ENCODE results near the gene ZCCHC3.
A peak's percentile ranks its signal among the peaks of the same experiment; 100 is the strongest.

The ZCCHC3 gene

GRCh38 chr20:273884-274283, 23.5 kb upstream of the ZCCHC3 start:
- ATAC-seq: no peak
- Mint-ChIP-seq H3K27ac (no peak overlapping the region), H3K4me1 (peaks cover 5% of the 10 kb centered on the region), H3K4me3 (no peak overlapping the region), H3K27me3 (no peaks in the 10 kb centered on the region), H3K9me3 (peaks cover 2% of the 10 kb centered on the region), H3K36me3 (peaks cover 18% of the 10 kb centered on the region)

GRCh38 chr20:275791-276190, 21.6 kb upstream of the ZCCHC3 start:
- Mint-ChIP-seq H3K4me1 (peaks cover 5% of the 10 kb centered on the region), H3K4me3 (no peak overlapping the region), H3K9me3 (peaks cover 2% of the 10 kb centered on the region), H3K27me3 (no peaks in the 10 kb centered on the region), H3K27ac (no peak overlapping the region), H3K36me3 (peaks cover 18% of the 10 kb centered on the region)
- ATAC-seq: no peak

GRCh38 chr20:276620-277495, 20.5 kb upstream of the ZCCHC3 start:
- H3K27ac Mint-ChIP-seq: no peak overlapping the region
- no peak for ATAC-seq
- peaks cover 18% of the 10 kb centered on the region for H3K36me3 Mint-ChIP-seq
- no peak overlapping the region for H3K4me3 Mint-ChIP-seq
- H3K4me1 Mint-ChIP-seq: peaks cover 5% of the 10 kb centered on the region
- no peaks in the 10 kb centered on the region for H3K27me3 Mint-ChIP-seq
- peaks cover 2% of the 10 kb centered on the region for H3K9me3 Mint-ChIP-seq

GRCh38 chr20:277496-277781, 19.9 kb upstream of the ZCCHC3 start:
- Mint-ChIP-seq H3K27ac (no peak overlapping the region), H3K36me3 (peaks cover 18% of the 10 kb centered on the region)

GRCh38 chr20:278181-278580, 19.2 kb upstream of the ZCCHC3 start:
- Mint-ChIP-seq H3K9me3 (peaks cover 2% of the 10 kb centered on the region), H3K4me1 (peaks cover 5% of the 10 kb centered on the region), H3K27ac (no peak overlapping the region), H3K36me3 (peaks cover 18% of the 10 kb centered on the region), H3K27me3 (no peaks in the 10 kb centered on the region), H3K4me3 (no peak overlapping the region)
- ATAC-seq: no peak

More at GRCh38 chr20:277496-277781, 19.9 kb upstream of the ZCCHC3 start:
- Mint-ChIP-seq H3K4me1 (peaks cover 5% of the 10 kb centered on the region), H3K27me3 (no peaks in the 10 kb centered on the region), H3K9me3 (peaks cover 2% of the 10 kb centered on the region), H3K4me3 (no peak overlapping the region)
- ATAC-seq: no peak

- Mint-ChIP-seq H3K27ac (no peak overlapping the region), H3K4me3 (peak overlapping the region; percentile 58), H3K36me3 (peaks cover 22% of the 10 kb centered on the region), H3K27me3 (no peaks in the 10 kb centered on the region), H3K4me1 (peaks cover 5% of the 10 kb centered on the region), H3K9me3 (peaks cover 2% of the 10 kb centered on the region)
- ATAC-seq: peak; percentile 60
These were observed 18.5 kb upstream of the ZCCHC3 start for GRCh38 chr20:278607-279571.

GRCh38 chr20:284172-284571, 13.2 kb upstream of the ZCCHC3 start:
- H3K27me3 Mint-ChIP-seq: no peaks in the 10 kb centered on the region
- H3K4me1 Mint-ChIP-seq: peaks cover 4% of the 10 kb centered on the region
- H3K27ac Mint-ChIP-seq: no peak overlapping the region
- no peaks in the 10 kb centered on the region for H3K9me3 Mint-ChIP-seq
- no peak for ATAC-seq
- peaks cover 6% of the 10 kb centered on the region for H3K36me3 Mint-ChIP-seq
- H3K4me3 Mint-ChIP-seq: no peak overlapping the region

- no peaks in the 10 kb centered on the region for H3K27me3 Mint-ChIP-seq
These were observed 10.9 kb upstream of the ZCCHC3 start for GRCh38 chr20:286508-286907.

GRCh38 chr20:288956-289692, 8.2 kb upstream of the ZCCHC3 start:
- Mint-ChIP-seq H3K27me3 (no peaks in the 10 kb centered on the region), H3K9me3 (no peaks in the 10 kb centered on the region), H3K4me1 (peaks cover 14% of the 10 kb centered on the region), H3K27ac (no peak overlapping the region), H3K4me3 (no peak overlapping the region), H3K36me3 (no peaks in the 10 kb centered on the region)
- no peak for ATAC-seq

More at GRCh38 chr20:286508-286907, 10.9 kb upstream of the ZCCHC3 start:
- H3K27ac Mint-ChIP-seq: no peak overlapping the region
- peaks cover 6% of the 10 kb centered on the region for H3K36me3 Mint-ChIP-seq
- ATAC-seq: no peak
- no peak overlapping the region for H3K4me3 Mint-ChIP-seq
- no peaks in the 10 kb centered on the region for H3K9me3 Mint-ChIP-seq
- H3K4me1 Mint-ChIP-seq: peaks cover 14% of the 10 kb centered on the region

- no peak for ATAC-seq
- H3K27me3 Mint-ChIP-seq: no peaks in the 10 kb centered on the region
- no peak overlapping the region for H3K4me3 Mint-ChIP-seq
- no peaks in the 10 kb centered on the region for H3K36me3 Mint-ChIP-seq
- no peak overlapping the region for H3K27ac Mint-ChIP-seq
- peaks cover 14% of the 10 kb centered on the region for H3K4me1 Mint-ChIP-seq
- no peaks in the 10 kb centered on the region for H3K9me3 Mint-ChIP-seq
These were observed 7.7 kb upstream of the ZCCHC3 start for GRCh38 chr20:289693-290083.

GRCh38 chr20:290084-290831, 7.1 kb upstream of the ZCCHC3 start, which contains the start of gene C20orf96:
TSS of gene C20orf96 (minus strand) at chr20:290750. CDS start at chr20:290610, 140 bp downstream.
- H3K4me3 Mint-ChIP-seq: no peak within 1 kb of the TSS
- H3K4me1 Mint-ChIP-seq: peaks cover 14% of the 10 kb centered on the region
- no peak within 1 kb of the TSS for H3K27ac Mint-ChIP-seq
- peak; percentile 99 for ATAC-seq
- H3K36me3 Mint-ChIP-seq: no peaks in the 10 kb centered on the region
- H3K27me3 Mint-ChIP-seq: no peaks in the 10 kb centered on the region
- H3K9me3 Mint-ChIP-seq: no peaks in the 10 kb centered on the region

GRCh38 chr20:294602-295001, 2.8 kb upstream of the ZCCHC3 start:
- Mint-ChIP-seq H3K36me3 (peaks cover 22% of the 10 kb centered on the region), H3K4me3 (no peak overlapping the region), H3K27me3 (no peaks in the 10 kb centered on the region), H3K4me1 (peaks cover 34% of the 10 kb centered on the region), H3K9me3 (no peaks in the 10 kb centered on the region), H3K27ac (no peak overlapping the region)
- no peak for ATAC-seq

GRCh38 chr20:295804-296203, 1.6 kb upstream of the ZCCHC3 start:
- Mint-ChIP-seq H3K27ac (peak overlapping the region; percentile 97), H3K9me3 (no peaks in the 10 kb centered on the region), H3K36me3 (peaks cover 29% of the 10 kb centered on the region), H3K4me1 (peaks cover 37% of the 10 kb centered on the region), H3K27me3 (no peaks in the 10 kb centered on the region), H3K4me3 (peak overlapping the region; percentile 94)
- no peak for ATAC-seq

GRCh38 chr20:297925-298775, 780 bp downstream of the ZCCHC3 start:
- H3K27me3 Mint-ChIP-seq: no peaks in the 10 kb centered on the region

More at GRCh38 chr20:297925-298775, 780 bp downstream of the ZCCHC3 start:
- H3K27ac Mint-ChIP-seq: peak overlapping the region; percentile 97
- H3K9me3 Mint-ChIP-seq: no peaks in the 10 kb centered on the region
- peak; percentile 68 for ATAC-seq
- H3K36me3 Mint-ChIP-seq: peaks cover 45% of the 10 kb centered on the region
- peak overlapping the region; percentile 94 for H3K4me3 Mint-ChIP-seq
- H3K4me1 Mint-ChIP-seq: peaks cover 57% of the 10 kb centered on the region

Measured in stimulated activated memory B cell treated with anti-CD40 and anti-IgM and Interleukin-4, amounts not matched to agents 10 μg/mL and 1 μg/mL and 100 μg/mL, for 72 hours (primary cell).